ENCODE data around the gene C11orf52.

- TF ChIP-seq CTCF (IDR thresholded peaks at IDR 0.05; ENCODE audit: insufficient read depth, low read length, poor library complexity, severe bottlenecking) (no peak), EZH2phosphoT487 (conservative IDR thresholded peaks at IDR 0.05; ENCODE audit: low read length) (no peak)
Measured at GRCh38 chr11:111920908-111921307, 2.2 kb downstream of the C11orf52 start.
